Prostate gland (tissue), 2 donors: ENCODE results near the gene VWA8. TPM values are rescaled to one million over a fixed set of nuclear protein-coding genes. Genes with fewer than 3 reads are reported as not detected.

ENCODE experiments used
- DNase-seq: peaks from one replicate; pipeline ENCODE4 v3.0.0-alpha.2; 2019; ENCODE audit warnings: low spot score
- H3K27ac ChIP-seq, 2 donors: fragments of 200-600 bp; sonication (generic); 2 replicates each; pipeline ENCODE4 v1.5.1; 2017 to 2019
- H3K27me3 ChIP-seq: fragments of 200-600 bp; sonication (generic); replicated peaks from 2 replicates; pipeline ENCODE4 v1.5.1; 2019; ENCODE audit not compliant: insufficient read depth
- H3K36me3 ChIP-seq, 2 donors: fragments of 200-600 bp; sonication (generic); 1 replicate in 1 of 2; 2 replicates in 1 of 2; pipeline versions ENCODE4 v1.5.1 to v1.8.1; 2017 to 2019
- H3K4me1 ChIP-seq: fragments of 200-600 bp; sonication (generic); replicated peaks from 2 replicates; pipeline ENCODE4 v1.5.1; 2019
- H3K4me3 ChIP-seq, 2 donors: fragments of 200-600 bp; sonication (generic); 2 replicates each; pipeline ENCODE4 v1.5.1; 2017 to 2019
- H3K9me3 ChIP-seq: fragments of 200-600 bp; sonication (generic); 2 replicates; pipeline ENCODE4 v1.5.1; 2017
- POLR2A ChIP-seq: fragments of 450-650 bp; IDR thresholded peaks from one replicate; pipeline ENCODE4 v1.6.1; 2016; ENCODE audit warnings: antibody characterized with exemption, mild to moderate bottlenecking
- POLR2AphosphoS5 ChIP-seq: sonication (generic); formaldehyde crosslinking; IDR thresholded peaks from one replicate; pipeline ENCODE4 v1.6.1; 2017; ENCODE audit warnings: antibody characterized with exemption
- WGBS: methylation state at CpG from one replicate; pipeline ENCODE4 v1.1.5; 2018; 5-methylcytosine and 5-hydroxymethylcytosine counted together
- intact Hi-C: fragments of 100-400 bp; cut with DNase I; formaldehyde crosslinking; loops from one replicate; pipeline ENCODE4 v1.14.2; 2022
- total RNA-seq, 2 donors: library from RNA; depleted of rRNA; stranded (reverse); fragments of >200 nt; gene quantifications; one replicate each; pipeline ENCODE4 v1.1.0, GENCODE V29; 2016
- TF ChIP-seq, protein P1 (sequence below), 4 experiments: fragments of 200-600 bp in 2 of 4; fragments of 450-650 bp in 2 of 4; sonication (generic) in 2 of 4; IDR thresholded peaks; 1 replicate in 3 of 4; 2 replicates in 1 of 4; pipeline ENCODE4 v1.5.1; 2016 to 2019; ENCODE audit warnings: antibody characterized with exemption in 4 of 4, mild to moderate bottlenecking in 2 of 4, moderate library complexity in 2 of 4

VWA8 gene
- total RNA-seq, 2 donors from 2014 or later, result 18.1 to 21.8 TPM

DNA sequence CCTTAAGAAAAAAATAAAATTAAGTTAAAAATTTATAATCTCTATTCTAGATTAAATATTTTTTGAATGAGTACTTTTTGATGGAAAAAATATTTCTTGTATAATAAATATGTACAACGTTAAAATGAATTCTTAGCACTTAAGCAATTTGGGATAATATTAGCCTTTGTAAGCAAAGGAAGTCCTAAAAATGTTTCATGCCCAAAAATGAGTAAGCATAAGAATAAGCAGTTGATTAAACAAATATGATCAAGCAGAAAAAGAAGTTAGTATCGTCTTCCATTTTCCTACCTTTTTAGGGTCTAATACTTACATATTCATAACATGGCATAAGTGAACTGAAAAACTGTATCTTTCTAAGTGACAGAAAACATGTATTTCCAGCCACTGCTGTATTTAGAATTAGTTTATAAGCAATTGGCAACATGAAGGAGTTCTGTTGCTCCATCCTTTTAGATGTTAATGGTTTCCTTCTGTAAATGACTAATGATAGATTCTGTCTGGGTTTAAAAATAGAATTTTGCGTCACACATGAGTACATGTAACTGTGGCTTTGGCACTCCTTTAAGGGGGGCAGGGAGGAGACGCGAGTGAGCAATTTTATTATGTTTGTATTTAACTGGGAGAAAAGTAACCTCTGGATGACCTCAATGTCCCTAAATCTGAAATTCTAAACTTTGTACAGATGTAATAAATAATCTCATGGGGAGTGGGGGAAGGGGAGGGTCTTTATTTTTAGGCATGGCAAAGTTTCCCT lies 266.2 kb downstream of the VWA8 start:
- 17% methylated on average over 5 of the region's 5 CpGs for WGBS
- Histone ChIP-seq H3K27me3 (no peaks in the 10 kb centered on the region), H3K4me3 (no peak overlapping the region)

DNA sequence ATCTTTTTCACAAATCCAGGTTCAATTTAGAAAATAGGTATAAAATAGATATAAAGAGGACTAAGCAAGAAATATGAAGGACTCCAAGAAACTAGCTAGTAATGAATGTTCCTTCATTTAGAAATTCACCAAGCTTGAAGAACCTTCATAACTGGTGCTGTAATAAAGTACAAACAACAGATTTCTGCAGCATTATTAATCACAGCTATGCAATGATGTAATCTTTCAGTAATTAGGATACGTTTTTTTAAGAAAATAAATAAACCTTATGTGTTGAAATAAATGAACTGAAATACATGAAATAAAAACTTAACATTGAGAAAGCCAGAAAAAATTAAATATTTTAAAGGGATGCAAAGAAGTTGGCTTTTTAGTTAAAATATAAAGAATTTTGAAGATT lies 267.5 kb downstream of the VWA8 start:
- no peak for DNase-seq
- Histone ChIP-seq H3K36me3 (no peaks in the 10 kb centered on the region), H3K27ac (no peak overlapping the region), H3K4me3 (no peak overlapping the region), H3K27me3 (no peaks in the 10 kb centered on the region), H3K4me1 (no peaks in the 10 kb centered on the region), H3K9me3 (no peaks in the 10 kb centered on the region)
- 73% methylated on average over 1 of the region's 1 CpG for WGBS
- intact Hi-C loops, result no loop called here
- TF ChIP-seq POLR2AphosphoS5, result no peak

More for the DNA sequence above, 266.2 kb downstream of the VWA8 start:
- peak; percentile 76 for TF ChIP-seq POLR2AphosphoS5
- no peak for TF ChIP-seq POLR2A
- no peaks in the 10 kb centered on the region for H3K36me3 ChIP-seq
- intact Hi-C loops, result no loop called here
- DNase-seq, result peak; percentile 40
- peak overlapping the region; percentile 3 to 41 for H3K27ac ChIP-seq
- H3K9me3 ChIP-seq, result no peaks in the 10 kb centered on the region
- no peaks in the 10 kb centered on the region for H3K4me1 ChIP-seq

DNA sequence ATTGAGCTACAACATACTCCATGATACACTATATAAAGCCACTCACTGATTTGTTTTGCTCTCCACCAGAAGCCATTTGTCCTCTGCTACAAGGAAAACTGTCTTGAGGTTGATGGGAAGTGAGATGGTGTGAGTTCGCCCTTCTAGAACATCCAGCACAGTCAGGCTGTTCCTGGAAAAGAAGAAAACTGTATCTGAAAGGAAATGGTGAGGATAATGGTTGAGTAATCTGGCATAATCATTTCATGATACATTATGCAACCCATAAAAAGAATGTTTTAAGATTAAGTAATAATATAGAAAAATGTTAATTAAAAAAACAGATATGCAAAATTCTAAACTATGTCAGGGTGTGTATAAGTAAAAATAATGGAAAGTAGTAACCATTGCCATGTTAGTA lies 269.6 kb downstream of the VWA8 start:
- TF ChIP-seq, protein P1, sequence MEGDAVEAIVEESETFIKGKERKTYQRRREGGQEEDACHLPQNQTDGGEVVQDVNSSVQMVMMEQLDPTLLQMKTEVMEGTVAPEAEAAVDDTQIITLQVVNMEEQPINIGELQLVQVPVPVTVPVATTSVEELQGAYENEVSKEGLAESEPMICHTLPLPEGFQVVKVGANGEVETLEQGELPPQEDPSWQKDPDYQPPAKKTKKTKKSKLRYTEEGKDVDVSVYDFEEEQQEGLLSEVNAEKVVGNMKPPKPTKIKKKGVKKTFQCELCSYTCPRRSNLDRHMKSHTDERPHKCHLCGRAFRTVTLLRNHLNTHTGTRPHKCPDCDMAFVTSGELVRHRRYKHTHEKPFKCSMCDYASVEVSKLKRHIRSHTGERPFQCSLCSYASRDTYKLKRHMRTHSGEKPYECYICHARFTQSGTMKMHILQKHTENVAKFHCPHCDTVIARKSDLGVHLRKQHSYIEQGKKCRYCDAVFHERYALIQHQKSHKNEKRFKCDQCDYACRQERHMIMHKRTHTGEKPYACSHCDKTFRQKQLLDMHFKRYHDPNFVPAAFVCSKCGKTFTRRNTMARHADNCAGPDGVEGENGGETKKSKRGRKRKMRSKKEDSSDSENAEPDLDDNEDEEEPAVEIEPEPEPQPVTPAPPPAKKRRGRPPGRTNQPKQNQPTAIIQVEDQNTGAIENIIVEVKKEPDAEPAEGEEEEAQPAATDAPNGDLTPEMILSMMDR (IDR thresholded peaks at IDR 0.05), result no peak
- TF ChIP-seq POLR2AphosphoS5 (no peak), POLR2A (no peak)
- no peak for DNase-seq
- intact Hi-C loops, result no loop called here

DNA sequence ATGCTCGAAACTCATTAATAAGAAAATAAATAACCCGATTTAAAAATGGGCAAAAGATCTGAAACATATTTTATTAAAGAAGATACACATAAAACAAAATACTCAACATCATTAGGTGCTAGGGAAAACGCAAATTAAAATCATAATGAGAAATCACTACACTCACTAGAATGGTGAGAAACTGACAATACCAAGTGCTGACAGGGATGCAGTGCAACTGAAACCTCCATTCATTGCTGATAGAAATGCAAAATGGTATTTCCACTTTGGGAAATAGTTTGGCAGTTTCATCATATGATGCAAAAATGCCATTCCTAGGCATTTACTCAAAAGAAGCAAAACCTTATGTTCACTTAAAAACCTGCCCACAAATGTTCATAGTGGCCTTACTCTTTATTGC lies 278.1 kb downstream of the VWA8 start:
- H3K36me3 ChIP-seq, result no peaks in the 10 kb centered on the region
- intact Hi-C loops, result no loop called here
- TF ChIP-seq POLR2A, result no peak
- no peak for TF ChIP-seq POLR2AphosphoS5
- TF ChIP-seq, protein P1 (IDR thresholded peaks at IDR 0.05), result no peak

More for the DNA sequence above, 269.6 kb downstream of the VWA8 start:
- Histone ChIP-seq H3K4me3 (no peak overlapping the region), H3K27ac (no peak overlapping the region), H3K9me3 (no peaks in the 10 kb centered on the region), H3K27me3 (no peaks in the 10 kb centered on the region), H3K4me1 (no peaks in the 10 kb centered on the region), H3K36me3 (no peaks in the 10 kb centered on the region)
- WGBS, result 97% methylated on average over 1 of the region's 1 CpG

DNA sequence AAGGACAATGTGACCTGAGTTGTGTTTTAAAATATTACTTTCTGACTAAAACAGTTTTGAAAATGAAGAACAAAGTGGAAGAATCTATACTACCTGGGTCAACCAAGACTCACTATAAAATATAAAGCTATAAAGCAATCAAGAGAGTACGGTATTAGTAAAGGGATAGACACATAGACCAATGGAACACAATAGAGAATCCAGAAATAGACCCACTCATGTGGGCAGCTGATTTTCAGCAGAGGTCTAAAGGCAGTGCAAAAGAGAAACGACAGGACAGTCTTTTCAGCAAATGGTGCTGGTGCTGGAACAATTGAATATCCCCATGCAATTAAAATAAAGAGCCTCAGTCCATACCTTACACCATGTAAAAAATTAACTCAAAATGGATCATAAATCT lies 278.9 kb downstream of the VWA8 start:
- Histone ChIP-seq H3K4me3 (no peak overlapping the region), H3K9me3 (no peaks in the 10 kb centered on the region), H3K27me3 (no peaks in the 10 kb centered on the region), H3K4me1 (no peaks in the 10 kb centered on the region), H3K27ac (no peak overlapping the region), H3K36me3 (no peaks in the 10 kb centered on the region)
- intact Hi-C loops, result no loop called here
- DNase-seq, result no peak
- 81% methylated on average over 2 of the region's 2 CpGs for WGBS
- TF ChIP-seq, protein P1 (IDR thresholded peaks at IDR 0.05), result no peak
- TF ChIP-seq POLR2A (no peak), POLR2AphosphoS5 (no peak)

More for the DNA sequence above, 278.1 kb downstream of the VWA8 start:
- Histone ChIP-seq H3K4me3 (no peak overlapping the region), H3K9me3 (no peaks in the 10 kb centered on the region), H3K27me3 (no peaks in the 10 kb centered on the region), H3K4me1 (no peaks in the 10 kb centered on the region), H3K27ac (no peak overlapping the region)
- no peak for DNase-seq
- WGBS, result 95% methylated on average over 3 of the region's 3 CpGs

DNA sequence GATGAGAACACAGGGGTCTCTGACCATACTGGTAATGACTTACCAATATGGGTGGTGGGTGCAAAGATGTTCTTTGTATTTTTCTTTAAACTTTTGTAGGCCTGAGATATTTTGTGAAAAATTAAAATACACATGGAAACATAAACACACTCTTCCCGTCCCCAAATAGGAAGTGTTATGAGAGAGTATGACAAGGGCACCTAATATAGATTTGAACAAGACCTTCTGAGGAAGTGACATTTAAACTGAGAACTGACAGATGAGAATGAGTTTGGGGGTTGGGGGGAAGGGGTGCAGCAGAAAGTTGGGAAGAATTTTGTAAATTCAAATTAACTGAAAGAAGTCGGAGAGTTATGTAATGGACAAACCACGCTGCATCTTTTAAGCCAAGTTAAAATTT lies 279.3 kb downstream of the VWA8 start:
- no peaks in the 10 kb centered on the region for H3K27me3 ChIP-seq
- no peak overlapping the region for H3K27ac ChIP-seq
- 91% methylated on average over 3 of the region's 3 CpGs for WGBS
- H3K36me3 ChIP-seq, result no peaks in the 10 kb centered on the region
- intact Hi-C loops, result no loop called here
- DNase-seq, result no peak
- no peaks in the 10 kb centered on the region for H3K4me1 ChIP-seq
- H3K4me3 ChIP-seq, result no peak overlapping the region
- TF ChIP-seq POLR2A, result no peak
- TF ChIP-seq, protein P1 (IDR thresholded peaks at IDR 0.05), result no peak
- no peak for TF ChIP-seq POLR2AphosphoS5
- no peaks in the 10 kb centered on the region for H3K9me3 ChIP-seq
